ENCODE measurements around the gene SLC30A3.
"Not testable (repeated sequence)": the region's sequence is repeated elsewhere in the genome, so short reads cannot be mapped to it uniquely, and the experiment has no call there.

The SLC30A3 gene

GRCh38 chr2:27284996-27285395 is 22.1 kb upstream of the SLC30A3 start:
- no peak for DNase-seq

DNA sequence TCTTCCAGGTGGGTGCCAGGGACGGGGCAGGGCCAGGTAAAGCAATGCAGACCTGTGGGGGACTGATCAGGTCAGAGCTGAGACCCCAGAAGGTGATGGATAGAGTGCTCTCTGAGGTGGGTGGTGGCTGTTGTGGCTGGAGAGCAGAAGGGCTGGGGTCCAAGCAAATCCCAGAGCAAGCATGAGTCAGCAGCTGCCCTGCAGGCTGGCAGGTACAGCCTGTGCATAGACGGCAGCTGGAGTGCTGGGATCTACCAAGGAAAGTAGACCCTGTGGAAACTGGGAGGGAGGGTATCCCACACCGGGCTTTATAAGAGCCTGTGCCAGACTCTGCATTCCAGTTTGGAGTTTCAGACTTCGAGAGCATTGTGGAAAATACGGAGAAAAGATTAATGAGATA is 20.0 kb upstream of the SLC30A3 start:
- no peak for DNase-seq

- no peak for DNase-seq
Observed at GRCh38 chr2:27281855-27282559, 19.2 kb upstream of the SLC30A3 start, which contains the start of gene TRIM54. Gene TRIM54 (plus strand): TSS chr2:27282429. CDS start chr2:27282732, 303 bp downstream.

DNA sequence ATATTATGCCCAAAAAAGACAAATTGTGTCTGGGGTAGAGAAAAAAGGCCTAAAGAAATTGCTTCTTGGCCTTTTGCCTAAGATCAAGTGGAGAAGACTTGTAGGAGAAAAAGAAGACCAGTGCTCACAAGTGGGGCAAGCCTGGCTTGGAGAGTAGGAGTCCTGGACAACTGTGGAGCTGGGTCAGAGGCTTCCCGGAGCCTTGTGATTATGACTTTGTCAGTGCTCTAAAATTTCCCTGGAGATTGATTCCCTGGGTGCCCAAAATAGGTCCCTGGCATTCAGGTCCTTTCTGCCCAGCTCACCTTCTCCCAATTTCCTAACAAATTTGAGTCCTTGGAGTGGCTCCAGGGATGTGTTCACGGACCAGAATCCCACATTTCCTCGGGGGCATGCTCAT is 18.6 kb upstream of the SLC30A3 start:
- DNase-seq: no peak

- DNase-seq: no peak
Observed at GRCh38 chr2:27280826-27281225, 18.0 kb upstream of the SLC30A3 start.

DNA sequence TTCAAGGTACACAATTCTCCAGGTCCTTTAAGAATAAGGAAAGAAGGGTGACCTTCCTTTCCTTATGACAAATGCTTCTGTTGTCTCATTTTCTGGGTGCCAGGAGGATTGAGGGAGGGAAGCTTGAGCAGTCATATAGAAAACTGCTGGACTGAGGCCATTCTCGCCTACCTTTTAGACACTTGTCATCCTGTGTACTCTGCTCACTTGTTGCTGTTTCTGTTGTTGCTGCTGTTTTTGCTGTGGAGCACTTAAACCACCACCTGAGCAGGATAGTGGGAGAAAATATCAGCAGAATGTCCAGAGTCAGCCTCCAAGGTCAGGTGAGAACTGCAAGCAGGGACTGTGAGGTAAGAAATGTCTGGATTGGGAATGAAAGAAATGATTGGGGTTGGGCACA is 15.2 kb upstream of the SLC30A3 start:
- no peak for DNase-seq

DNA sequence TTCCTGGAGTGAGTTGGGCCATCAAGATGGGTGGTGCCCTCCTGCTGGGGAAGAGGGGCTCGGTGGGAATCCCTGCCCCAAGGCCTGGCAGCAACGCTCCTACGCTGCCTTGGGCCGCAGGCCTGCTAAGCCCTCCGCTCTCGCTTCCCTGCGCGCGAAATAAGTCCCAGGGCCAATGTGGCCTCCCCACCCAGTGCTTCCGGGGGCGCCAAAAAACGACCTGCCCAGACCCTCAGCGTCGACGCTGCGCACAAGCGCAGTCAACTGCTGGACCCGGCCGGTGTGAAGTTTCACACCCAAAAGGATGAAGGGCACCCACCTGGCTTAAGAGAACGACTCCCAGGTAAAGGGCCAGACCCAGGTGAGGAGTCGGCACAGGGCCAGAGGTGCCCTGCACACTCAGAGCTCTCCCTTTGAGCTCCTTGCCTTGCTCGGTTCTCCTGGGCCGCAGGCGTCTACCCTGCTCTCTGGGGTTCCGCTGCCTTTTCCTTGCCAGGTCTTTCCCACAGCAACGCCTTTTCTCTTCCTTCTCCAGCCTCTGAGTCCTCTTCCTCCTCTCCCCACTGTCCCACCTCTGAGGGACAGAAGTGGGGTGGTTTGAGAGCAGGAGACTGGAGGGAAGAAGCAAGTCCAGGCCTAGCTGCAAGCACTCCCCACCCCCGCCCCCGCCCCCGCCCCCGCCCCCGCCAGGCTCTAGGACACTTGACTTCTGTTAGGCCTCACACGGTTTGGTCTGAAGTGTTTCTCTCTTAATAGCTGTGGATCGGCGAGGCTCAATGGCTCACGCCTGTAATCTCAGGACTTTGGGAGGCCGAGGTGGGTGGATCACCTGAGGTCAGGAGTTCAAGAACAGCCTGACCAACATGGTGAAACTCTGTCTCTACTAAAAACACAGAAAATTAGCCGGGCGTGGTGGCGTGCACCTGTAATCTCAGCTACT is 12.6 kb upstream of the SLC30A3 start, which contains the start of gene DNAJC5G:
Gene DNAJC5G (plus strand): TSS at position 223 of the 940 bp plus-strand sequence. CDS start 1,296 bp downstream, outside the sequence.
- DNase-seq: no peak

DNA sequence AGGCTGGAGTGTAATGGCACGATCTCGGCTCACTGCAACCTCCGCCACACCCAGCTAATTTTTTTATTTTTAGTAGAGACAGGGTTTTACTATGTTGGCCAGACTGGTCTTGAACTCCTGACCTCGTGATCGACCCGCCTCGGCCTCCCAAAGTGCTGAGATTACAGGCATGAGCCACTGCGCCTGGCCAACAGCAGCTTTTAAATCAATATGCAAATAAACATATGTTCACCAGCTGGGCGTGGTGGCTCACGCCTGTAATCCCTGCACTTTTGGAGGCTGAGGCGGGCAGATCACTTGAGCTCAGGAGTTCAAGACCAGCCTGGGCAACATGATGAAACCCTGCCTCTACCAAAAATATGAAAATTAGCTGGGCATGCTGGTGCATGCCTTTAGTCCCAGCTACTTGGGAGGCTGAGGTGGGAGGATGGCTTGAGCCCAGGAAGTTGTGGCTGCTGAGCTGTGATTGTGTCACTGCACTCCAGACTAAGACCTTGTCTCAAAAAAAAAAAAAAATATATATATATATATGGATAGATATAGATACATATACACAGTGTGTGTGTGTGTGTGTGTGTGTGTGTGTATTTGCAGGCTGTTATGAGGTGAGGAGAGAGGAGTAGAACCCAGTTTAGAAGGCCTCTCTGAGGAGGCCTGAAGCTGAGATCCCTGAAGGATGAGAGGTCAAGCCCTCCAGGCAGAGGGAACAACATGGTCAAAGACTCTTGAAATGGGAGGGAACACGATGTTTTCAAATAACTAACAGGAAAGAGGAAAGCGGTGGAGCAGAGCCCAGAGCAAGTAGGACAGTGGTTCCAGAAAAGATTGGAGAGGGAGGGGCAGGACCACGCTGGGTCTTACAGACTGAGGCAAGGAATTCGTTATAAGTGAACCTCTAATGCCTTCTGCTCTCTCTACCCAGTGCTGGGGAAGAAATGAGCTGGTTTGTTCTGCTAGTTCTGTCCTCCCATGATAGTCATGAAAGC is 10.0 kb upstream of the SLC30A3 start:
- not testable (repeated sequence) for DNase-seq

- DNase-seq: no peak
Observed at GRCh38 chr2:27271631-27272340, 8.9 kb upstream of the SLC30A3 start.

GRCh38 chr2:27270670-27271069 is 7.8 kb upstream of the SLC30A3 start:
- no peak for DNase-seq

- DNase-seq: no peak
Observed at GRCh38 chr2:27270131-27270530, 7.3 kb upstream of the SLC30A3 start.

GRCh38 chr2:27268296-27268695 is 5.4 kb upstream of the SLC30A3 start:
- DNase-seq: not testable (repeated sequence)

DNA sequence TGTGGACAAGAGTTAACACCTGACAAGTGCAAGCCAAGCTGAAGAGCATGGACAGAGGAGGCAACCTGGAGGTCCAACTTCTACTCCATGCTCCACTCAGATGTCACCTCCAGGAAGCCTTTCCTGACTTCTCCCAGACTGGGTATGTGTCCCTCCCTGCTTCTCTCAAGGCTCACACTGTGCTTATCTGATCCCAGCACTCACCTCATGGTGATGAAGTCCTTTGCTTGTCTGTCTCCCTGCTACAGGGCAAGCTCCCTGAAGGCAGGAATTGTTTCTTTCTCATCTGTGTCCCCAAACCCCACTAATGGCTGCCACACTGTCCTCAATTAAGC is 2.7 kb upstream of the SLC30A3 start:
- no peak for DNase-seq

- DNase-seq: peak; percentile 83
Observed at GRCh38 chr2:27264753-27265535, 2.1 kb upstream of the SLC30A3 start.

DNA sequence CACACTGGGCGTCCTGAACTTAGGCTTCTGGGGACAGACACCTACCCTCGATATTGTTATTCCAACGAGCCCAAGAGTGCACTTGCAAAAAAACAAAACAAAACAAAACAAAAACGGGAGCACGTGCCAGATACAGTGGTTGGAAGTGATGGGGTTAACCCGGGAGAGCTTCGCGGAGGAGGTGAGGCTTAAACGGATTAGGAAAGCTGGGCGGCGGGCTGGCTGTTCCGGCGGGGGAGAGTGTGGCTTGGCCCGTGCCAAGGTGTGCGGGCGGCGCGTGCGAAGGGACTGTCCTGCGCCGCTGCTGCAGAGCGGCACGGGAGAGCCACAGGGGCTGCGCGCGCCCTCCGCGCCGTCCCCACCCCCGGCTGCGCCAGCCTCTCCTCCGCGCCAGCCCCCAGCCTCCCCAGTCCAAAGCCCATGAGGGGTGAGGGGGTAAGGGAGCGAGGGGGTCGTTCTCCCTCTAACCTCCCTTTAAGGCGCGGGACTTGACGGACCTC is 1.5 kb upstream of the SLC30A3 start:
- DNase-seq: peak; percentile 75

- no peak for DNase-seq
Observed at GRCh38 chr2:27263287-27264252, 723 bp upstream of the SLC30A3 start.

DNA sequence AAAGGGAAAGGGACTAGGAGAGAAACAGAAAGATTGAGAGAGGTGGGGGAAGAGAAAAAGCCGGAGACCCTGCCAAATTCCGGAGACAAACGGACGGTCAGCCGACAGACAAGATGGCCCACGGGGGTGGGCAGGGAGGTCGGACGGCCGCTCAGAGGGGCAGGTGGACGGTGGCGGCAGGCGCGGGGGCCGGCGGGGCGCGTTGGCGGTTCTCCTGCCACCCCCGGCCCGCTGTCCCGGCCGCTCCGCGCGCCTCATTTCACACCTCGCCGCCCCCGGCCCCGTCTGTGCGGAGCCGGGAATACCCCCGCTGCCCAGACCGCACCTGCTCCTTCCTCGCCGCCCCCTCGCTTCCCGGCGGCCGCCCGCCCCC is 935 bp downstream of the SLC30A3 start:
- DNase-seq: no peak

GRCh38 chr2:27261241-27261925 is 1.5 kb downstream of the SLC30A3 start:
- no peak for DNase-seq

DNA sequence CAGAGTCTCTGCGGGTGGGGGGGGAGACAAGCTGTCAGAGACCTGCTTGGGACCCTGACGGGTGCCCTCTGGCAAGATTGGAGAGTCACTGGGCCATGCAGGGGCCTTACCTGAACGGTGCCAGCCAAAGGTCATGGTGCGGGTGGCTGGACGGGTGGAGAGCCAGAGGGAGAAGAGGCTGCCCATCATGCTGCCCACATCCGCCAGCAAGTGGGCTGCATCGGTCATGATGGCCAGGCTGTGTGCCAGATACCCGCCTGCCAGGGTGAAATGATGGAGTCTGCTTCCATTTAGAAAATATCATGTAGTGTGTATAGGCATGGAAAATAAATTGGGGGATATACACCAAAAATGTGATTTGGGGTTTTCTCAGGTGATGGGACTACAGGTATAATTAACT is 4.8 kb downstream of the SLC30A3 start:
- no peak for DNase-seq
